Measurements from ENCODE around the gene RAC2.

RAC2 gene

GRCh38 chr22:37206118-37206840 lies 37.8 kb downstream of the RAC2 start:
- TF ChIP-seq, protein P1, sequence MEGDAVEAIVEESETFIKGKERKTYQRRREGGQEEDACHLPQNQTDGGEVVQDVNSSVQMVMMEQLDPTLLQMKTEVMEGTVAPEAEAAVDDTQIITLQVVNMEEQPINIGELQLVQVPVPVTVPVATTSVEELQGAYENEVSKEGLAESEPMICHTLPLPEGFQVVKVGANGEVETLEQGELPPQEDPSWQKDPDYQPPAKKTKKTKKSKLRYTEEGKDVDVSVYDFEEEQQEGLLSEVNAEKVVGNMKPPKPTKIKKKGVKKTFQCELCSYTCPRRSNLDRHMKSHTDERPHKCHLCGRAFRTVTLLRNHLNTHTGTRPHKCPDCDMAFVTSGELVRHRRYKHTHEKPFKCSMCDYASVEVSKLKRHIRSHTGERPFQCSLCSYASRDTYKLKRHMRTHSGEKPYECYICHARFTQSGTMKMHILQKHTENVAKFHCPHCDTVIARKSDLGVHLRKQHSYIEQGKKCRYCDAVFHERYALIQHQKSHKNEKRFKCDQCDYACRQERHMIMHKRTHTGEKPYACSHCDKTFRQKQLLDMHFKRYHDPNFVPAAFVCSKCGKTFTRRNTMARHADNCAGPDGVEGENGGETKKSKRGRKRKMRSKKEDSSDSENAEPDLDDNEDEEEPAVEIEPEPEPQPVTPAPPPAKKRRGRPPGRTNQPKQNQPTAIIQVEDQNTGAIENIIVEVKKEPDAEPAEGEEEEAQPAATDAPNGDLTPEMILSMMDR (IDR thresholded peaks at IDR 0.05; ENCODE audit: low read length), result no peak
- TF ChIP-seq EZH2 (IDR thresholded peaks at IDR 0.05; ENCODE audit: borderline replicate concordance, low read length), result no peak
- Histone ChIP-seq H3K36me3 (ENCODE audit: insufficient read depth, low read length) (no peaks in the 10 kb centered on the region), H3K4me3 (ENCODE audit: low read depth, low read length, poor library complexity, severe bottlenecking) (no peak overlapping the region), H3K27ac (ENCODE audit: low read depth, low read length, poor library complexity, severe bottlenecking) (no peak overlapping the region), H4K20me1 (ENCODE audit: insufficient read depth, low read length) (no peaks in the 10 kb centered on the region), H3K4me2 (ENCODE audit: low read length) (no peak overlapping the region), H3F3A (ENCODE audit: insufficient read depth, low read length) (no peaks in the 10 kb centered on the region), H3K27me3 (ENCODE audit: insufficient read depth, low read length) (peaks cover 6% of the 10 kb centered on the region; the same call in 1 of the 2 replicates), H2AFZ (ENCODE audit: low read length) (no peak overlapping the region), H3K79me2 (ENCODE audit: insufficient read depth, low read length) (no peaks in the 10 kb centered on the region), H3K9me2 (ENCODE audit: low read depth, low read length) (no peaks in the 10 kb centered on the region), H3K4me1 (ENCODE audit: insufficient read depth, low read length, severe bottlenecking) (peaks cover 9% of the 10 kb centered on the region), H3K9ac (ENCODE audit: low read length) (no peak overlapping the region), H3K9me3 (ENCODE audit: low read length) (no peaks in the 10 kb centered on the region)

- H3K79me2 ChIP-seq (ENCODE audit: insufficient read depth, low read length), result no peaks in the 10 kb centered on the region
- peaks cover 17% of the 10 kb centered on the region for H3K4me1 ChIP-seq (ENCODE audit: insufficient read depth, low read length, severe bottlenecking)
- H3K9me2 ChIP-seq (ENCODE audit: low read depth, low read length), result no peaks in the 10 kb centered on the region
- H3F3A ChIP-seq (ENCODE audit: insufficient read depth, low read length), result no peaks in the 10 kb centered on the region
- H3K4me2 ChIP-seq (ENCODE audit: low read length), result no peak overlapping the region
- H3K9me3 ChIP-seq (ENCODE audit: low read length), result no peaks in the 10 kb centered on the region
- H3K9ac ChIP-seq (ENCODE audit: low read length), result no peak overlapping the region
- TF ChIP-seq EZH2 (IDR thresholded peaks at IDR 0.05; ENCODE audit: borderline replicate concordance, low read length), result no peak
- TF ChIP-seq, protein P1 (IDR thresholded peaks at IDR 0.05; ENCODE audit: low read length), result no peak
- H3K4me3 ChIP-seq (ENCODE audit: low read depth, low read length, poor library complexity, severe bottlenecking), result no peak overlapping the region
- H3K36me3 ChIP-seq (ENCODE audit: insufficient read depth, low read length), result no peaks in the 10 kb centered on the region
- H3K27me3 ChIP-seq (ENCODE audit: insufficient read depth, low read length), result no peaks in the 10 kb centered on the region; the same call in 1 of the 2 replicates
- no peak overlapping the region for H3K27ac ChIP-seq (ENCODE audit: low read depth, low read length, poor library complexity, severe bottlenecking)
- H4K20me1 ChIP-seq (ENCODE audit: insufficient read depth, low read length), result no peaks in the 10 kb centered on the region
- no peak overlapping the region for H2AFZ ChIP-seq (ENCODE audit: low read length)
These were observed 39.0 kb downstream of the RAC2 start for GRCh38 chr22:37205046-37205445.

DNA sequence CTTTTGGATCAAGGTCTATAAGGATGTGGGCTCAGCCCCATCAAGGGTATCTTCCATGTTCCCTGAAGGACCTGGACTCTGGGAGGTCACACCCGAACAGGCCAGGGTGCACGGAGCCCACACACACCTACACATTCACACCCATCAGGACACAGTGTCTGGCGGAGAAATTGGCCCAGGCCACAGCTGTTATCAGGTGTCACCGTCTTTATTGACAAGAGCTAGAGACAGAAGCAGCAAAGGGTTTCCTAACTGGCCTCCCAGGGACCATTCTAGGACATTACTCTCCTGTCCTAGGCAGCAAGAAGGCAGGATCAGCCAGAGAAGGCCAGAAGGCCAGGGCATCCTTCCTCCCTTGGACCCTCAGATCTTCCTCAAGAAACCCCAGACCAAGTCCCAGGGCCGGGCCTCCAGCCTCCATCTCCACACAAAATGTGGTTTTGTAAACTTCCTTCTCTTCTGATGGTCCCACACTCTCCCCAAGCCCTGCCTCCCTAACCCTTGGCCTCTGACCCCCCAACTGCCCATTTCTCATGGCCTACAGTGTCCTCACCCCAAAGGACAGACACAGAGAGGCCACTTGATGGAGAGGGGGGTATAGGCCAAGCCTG lies 39.9 kb downstream of the RAC2 start:
- Histone ChIP-seq H3K4me1 (ENCODE audit: insufficient read depth, low read length, severe bottlenecking) (peaks cover 23% of the 10 kb centered on the region), H3K9me3 (ENCODE audit: low read length) (no peaks in the 10 kb centered on the region), H3K79me2 (ENCODE audit: insufficient read depth, low read length) (no peaks in the 10 kb centered on the region)

More for the DNA sequence above, 39.9 kb downstream of the RAC2 start:
- no peaks in the 10 kb centered on the region for H3K36me3 ChIP-seq (ENCODE audit: insufficient read depth, low read length)
- H3K4me2 ChIP-seq (ENCODE audit: low read length), result no peak overlapping the region
- H3K9me2 ChIP-seq (ENCODE audit: low read depth, low read length), result no peaks in the 10 kb centered on the region
- H3K4me3 ChIP-seq (ENCODE audit: low read depth, low read length, poor library complexity, severe bottlenecking), result no peak overlapping the region
- H3K27me3 ChIP-seq (ENCODE audit: insufficient read depth, low read length), result no peaks in the 10 kb centered on the region
- no peak overlapping the region for H2AFZ ChIP-seq (ENCODE audit: low read length)
- no peak overlapping the region for H3K27ac ChIP-seq (ENCODE audit: low read depth, low read length, poor library complexity, severe bottlenecking)
- TF ChIP-seq EZH2 (IDR thresholded peaks at IDR 0.05; ENCODE audit: borderline replicate concordance, low read length), result no peak
- TF ChIP-seq, protein P1 (IDR thresholded peaks at IDR 0.05; ENCODE audit: low read length), result no peak
- no peak overlapping the region for H3K9ac ChIP-seq (ENCODE audit: low read length)
- H3F3A ChIP-seq (ENCODE audit: insufficient read depth, low read length), result no peaks in the 10 kb centered on the region
- H4K20me1 ChIP-seq (ENCODE audit: insufficient read depth, low read length), result no peaks in the 10 kb centered on the region
